ENCODE data around the gene FKBP5. TPM values are rescaled to one million over a fixed set of nuclear protein-coding genes. Genes with fewer than 3 reads are reported as not detected.

FKBP5 gene
- total and polyA plus RNA-seq, 9 of the 15 experiments (the other 6 are each of a cell fraction or from before 2014, with no cell fraction given) = 32.7 to 151 (median 75.0) TPM

GRCh38 chr6:35687658-35688604 is 784 bp downstream of the FKBP5 start (continued):
- no peak for TF ChIP-seq STAT6 (CRISPR knock-in tag; IDR thresholded peaks at IDR 0.05)
- no peak for TF ChIP-seq CBFA2T2 (conservative IDR thresholded peaks at IDR 0.05)
- TF ChIP-seq, protein P1, sequence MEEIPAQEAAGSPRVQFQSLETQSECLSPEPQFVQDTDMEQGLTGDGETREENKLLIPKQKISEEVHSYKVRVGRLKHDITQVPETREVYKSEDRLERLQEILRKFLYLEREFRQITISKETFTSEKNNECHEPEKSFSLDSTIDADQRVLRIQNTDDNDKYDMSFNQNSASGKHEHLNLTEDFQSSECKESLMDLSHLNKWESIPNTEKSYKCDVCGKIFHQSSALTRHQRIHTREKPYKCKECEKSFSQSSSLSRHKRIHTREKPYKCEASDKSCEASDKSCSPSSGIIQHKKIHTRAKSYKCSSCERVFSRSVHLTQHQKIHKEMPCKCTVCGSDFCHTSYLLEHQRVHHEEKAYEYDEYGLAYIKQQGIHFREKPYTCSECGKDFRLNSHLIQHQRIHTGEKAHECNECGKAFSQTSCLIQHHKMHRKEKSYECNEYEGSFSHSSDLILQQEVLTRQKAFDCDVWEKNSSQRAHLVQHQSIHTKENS (CRISPR knock-in tag; IDR thresholded peaks at IDR 0.05) = no peak
- no peak for TF ChIP-seq ZBTB12 (CRISPR knock-in tag; IDR thresholded peaks at IDR 0.05)
- no peak for TF ChIP-seq ZNF586 (CRISPR knock-in tag; conservative IDR thresholded peaks at IDR 0.05)
- no peak for TF ChIP-seq COPS2 (conservative IDR thresholded peaks at IDR 0.05)
- TF ChIP-seq, protein P2, sequence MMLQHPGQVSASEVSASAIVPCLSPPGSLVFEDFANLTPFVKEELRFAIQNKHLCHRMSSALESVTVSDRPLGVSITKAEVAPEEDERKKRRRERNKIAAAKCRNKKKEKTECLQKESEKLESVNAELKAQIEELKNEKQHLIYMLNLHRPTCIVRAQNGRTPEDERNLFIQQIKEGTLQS (IDR thresholded peaks at IDR 0.05) = no peak
- TF ChIP-seq, protein P2 (CRISPR knock-in tag; conservative IDR thresholded peaks at IDR 0.05) = peak; percentile 68
- peak; percentile 40 for TF ChIP-seq POLR2B (IDR thresholded peaks at IDR 0.05; ENCODE audit: low read depth, partially characterized antibody)
- no peak for TF ChIP-seq FOSL1 (tag; conservative IDR thresholded peaks at IDR 0.05)
- no peak for TF ChIP-seq KLF6 (CRISPR knock-in tag; IDR thresholded peaks at IDR 0.05; ENCODE audit: borderline replicate concordance)
- TF ChIP-seq SRF (CRISPR knock-in tag; IDR thresholded peaks at IDR 0.05) = no peak; a peak in 1 of 4 replicates
- TF ChIP-seq GTF2F1 (IDR thresholded peaks at IDR 0.05; ENCODE audit: low read depth, low read length) = no peak
- TF ChIP-seq NEUROD1 (IDR thresholded peaks at IDR 0.05; ENCODE audit: borderline replicate concordance, low read depth, low read length, partially characterized antibody) = no peak
- TF ChIP-seq ZNF764 (CRISPR knock-in tag; IDR thresholded peaks at IDR 0.05; ENCODE audit: low read depth) = no peak
- TF ChIP-seq POLR2A (conservative IDR thresholded peaks at IDR 0.05) = 0 out of 2 replicates have a peak, but pooled peaks have one; percentile 44
- TF ChIP-seq GATA2 (CRISPR knock-in tag; IDR thresholded peaks at IDR 0.05) = no peak
- no peak for TF ChIP-seq ZNF239 (CRISPR knock-in tag; IDR thresholded peaks at IDR 0.05)
- no peak for TF ChIP-seq ZNF707 (CRISPR knock-in tag; conservative IDR thresholded peaks at IDR 0.05)
- peak; percentile 52; the same call in 1 of the 2 replicates for TF ChIP-seq ZBTB1 (CRISPR knock-in tag; IDR thresholded peaks at IDR 0.05; ENCODE audit: borderline replicate concordance, low read depth)
- TF ChIP-seq STAT5A (IDR thresholded peaks at IDR 0.05; ENCODE audit: borderline replicate concordance, low read length) = no peak
